Lower leg skin (tissue), 4 donors: ENCODE results near the gene ZFX. TPM values are rescaled to one million over a fixed set of nuclear protein-coding genes. Genes with fewer than 3 reads are reported as not detected.

ENCODE experiments used
- DNase-seq, 2 donors: peaks; one replicate each; pipeline ENCODE4 v3.0.0-alpha.2; 2019; ENCODE audit warnings: low spot score in 2 of 2
- H3K4me3 ChIP-seq: fragments of 200-600 bp; sonication (generic); 2 replicates; pipeline ENCODE4 v1.5.1; 2017; ENCODE audit warnings: mild to moderate bottlenecking, low read depth; ENCODE audit not compliant: poor library complexity, severe bottlenecking
- POLR2A ChIP-seq, 2 donors: fragments of 450-650 bp; IDR thresholded peaks; one replicate each; pipeline ENCODE4 v1.6.1; 2016 to 2017; ENCODE audit warnings: antibody characterized with exemption in 2 of 2, mild to moderate bottlenecking in 1 of 2, moderate library complexity in 1 of 2
- WGBS, 2 donors: methylation state at CpG; one replicate each; pipeline ENCODE4 v1.1.5; 2018; 5-methylcytosine and 5-hydroxymethylcytosine counted together
- intact Hi-C: fragments of 100-400 bp; cut with DNase I; formaldehyde crosslinking; loops from one replicate; pipeline ENCODE4 v1.15.0; 2023; ENCODE audit warnings: low total_unique reads
- total RNA-seq, 4 donors: library from RNA; depleted of rRNA; stranded (reverse); fragments of >200 nt; gene quantifications; one replicate each; pipeline ENCODE4 v1.1.0, GENCODE V29; 2016
- TF ChIP-seq, protein P1 (sequence below), 3 donors: fragments of 450-650 bp; IDR thresholded peaks; one replicate each; pipeline ENCODE4 v1.5.1; 2016; ENCODE audit warnings: antibody characterized with exemption in 3 of 3, mild to moderate bottlenecking in 3 of 3, moderate library complexity in 2 of 3

The ZFX gene
- total RNA-seq, 4 donors from 2014 or later = 29.0 to 63.4 (median 37.8) TPM

DNA sequence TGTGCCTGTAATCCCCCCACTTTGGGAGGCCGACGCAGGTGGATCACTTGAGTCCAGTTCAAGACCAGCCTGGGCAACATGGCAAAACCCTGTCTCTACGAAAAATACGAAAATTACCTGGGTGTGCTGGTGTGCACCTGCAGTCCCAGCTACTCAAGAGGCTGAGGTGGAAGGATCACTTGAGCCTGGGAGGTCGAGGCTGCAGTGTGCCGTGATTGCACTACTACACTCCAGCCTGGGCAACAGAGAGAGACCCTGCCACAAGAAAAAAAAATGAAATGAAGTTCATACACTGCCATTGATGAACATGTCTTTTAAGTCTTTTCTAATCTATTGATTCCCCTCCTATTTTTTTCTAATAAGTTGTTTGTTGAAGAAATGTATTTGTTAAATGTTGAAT lies 5.0 kb upstream of the ZFX start:
- DNase-seq = no peak
- WGBS, 2 donors = 97 to 100% methylated on average over 6 of the region's 6 CpGs
- H3K4me3 ChIP-seq = no peak overlapping the region
- intact Hi-C loops = no loop called here
- TF ChIP-seq, protein P1, sequence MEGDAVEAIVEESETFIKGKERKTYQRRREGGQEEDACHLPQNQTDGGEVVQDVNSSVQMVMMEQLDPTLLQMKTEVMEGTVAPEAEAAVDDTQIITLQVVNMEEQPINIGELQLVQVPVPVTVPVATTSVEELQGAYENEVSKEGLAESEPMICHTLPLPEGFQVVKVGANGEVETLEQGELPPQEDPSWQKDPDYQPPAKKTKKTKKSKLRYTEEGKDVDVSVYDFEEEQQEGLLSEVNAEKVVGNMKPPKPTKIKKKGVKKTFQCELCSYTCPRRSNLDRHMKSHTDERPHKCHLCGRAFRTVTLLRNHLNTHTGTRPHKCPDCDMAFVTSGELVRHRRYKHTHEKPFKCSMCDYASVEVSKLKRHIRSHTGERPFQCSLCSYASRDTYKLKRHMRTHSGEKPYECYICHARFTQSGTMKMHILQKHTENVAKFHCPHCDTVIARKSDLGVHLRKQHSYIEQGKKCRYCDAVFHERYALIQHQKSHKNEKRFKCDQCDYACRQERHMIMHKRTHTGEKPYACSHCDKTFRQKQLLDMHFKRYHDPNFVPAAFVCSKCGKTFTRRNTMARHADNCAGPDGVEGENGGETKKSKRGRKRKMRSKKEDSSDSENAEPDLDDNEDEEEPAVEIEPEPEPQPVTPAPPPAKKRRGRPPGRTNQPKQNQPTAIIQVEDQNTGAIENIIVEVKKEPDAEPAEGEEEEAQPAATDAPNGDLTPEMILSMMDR (IDR thresholded peaks at IDR 0.05) = no peak
- TF ChIP-seq POLR2A (IDR thresholded peaks at IDR 0.05) = no peak

DNA sequence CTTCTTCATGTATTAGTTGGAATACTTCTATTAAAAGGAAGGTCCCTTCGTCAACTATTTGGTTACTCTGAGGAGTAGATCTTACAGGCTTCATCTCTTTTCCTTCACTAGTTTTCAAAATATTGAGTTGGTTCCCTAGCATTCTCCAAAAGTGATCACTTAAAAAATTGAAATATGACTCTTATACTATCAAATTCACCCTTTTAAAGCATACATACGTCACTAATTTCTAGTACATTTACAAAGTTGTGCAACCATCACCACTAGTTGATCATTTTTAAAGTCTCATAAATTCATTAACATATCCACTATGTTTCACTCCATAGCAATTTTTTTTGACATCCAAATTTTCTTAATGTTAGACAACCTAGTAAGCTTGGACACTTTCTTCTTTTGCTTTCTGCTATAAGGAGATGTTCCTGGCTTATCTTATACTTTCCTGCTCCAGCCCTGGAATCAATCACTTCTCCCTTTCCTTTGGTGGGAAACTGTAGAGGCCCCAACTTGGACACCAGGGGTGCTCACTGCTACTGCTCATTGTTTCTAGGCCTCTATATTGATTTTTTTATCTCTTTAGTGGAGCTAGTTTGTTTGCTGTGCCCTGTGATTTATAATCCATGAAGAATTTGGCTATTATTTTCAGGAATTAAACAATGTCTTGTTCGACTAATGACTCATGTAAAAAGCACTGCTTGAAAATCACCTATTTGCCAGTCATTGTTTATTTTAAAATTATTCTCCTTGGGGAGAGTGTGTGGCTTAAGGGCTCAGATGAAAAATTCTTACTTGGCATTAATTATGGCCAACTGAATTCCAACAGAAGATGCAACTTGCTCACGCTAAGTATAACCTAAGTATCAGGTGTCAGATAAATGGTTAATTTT lies 4.0 kb upstream of the ZFX start:
- TF ChIP-seq, protein P1 (IDR thresholded peaks at IDR 0.05) = no peak
- TF ChIP-seq POLR2A (IDR thresholded peaks at IDR 0.05) = no peak
- 64 to 78% methylated on average over 4 of the region's 4 CpGs for WGBS, 2 donors

DNA sequence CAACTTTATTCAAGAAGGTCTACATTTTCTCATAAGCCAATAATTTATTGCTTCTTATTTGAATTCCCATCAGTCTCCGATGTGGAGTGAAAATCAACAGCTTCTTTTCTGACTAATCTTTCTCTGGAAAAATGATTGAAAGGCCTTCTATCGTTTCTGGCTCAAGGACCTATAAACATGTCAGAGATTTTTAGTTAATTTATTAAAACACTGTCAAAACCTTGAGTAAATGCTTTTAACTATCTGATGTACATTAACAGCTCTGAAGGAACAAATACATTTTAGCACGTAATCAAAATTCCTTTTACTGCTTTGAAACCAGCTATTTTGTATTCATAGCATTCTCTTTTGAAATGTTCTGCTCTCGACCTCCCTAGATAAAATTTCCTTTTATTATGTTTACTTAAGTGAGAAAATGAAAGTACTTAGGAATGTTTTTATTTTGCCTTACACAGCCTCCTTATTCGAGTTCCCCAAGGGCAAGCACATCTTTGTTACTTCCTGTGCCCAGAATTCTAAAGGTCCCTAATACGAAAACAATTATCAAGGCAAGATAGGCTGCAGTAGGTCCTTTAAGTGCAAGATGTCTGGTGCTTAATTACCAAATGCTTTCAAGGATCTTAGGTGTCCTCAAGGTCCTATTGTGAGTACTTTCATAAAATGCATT lies 3.1 kb upstream of the ZFX start:
- 7 to 25% methylated on average over 6 of the region's 6 CpGs for WGBS, 2 donors
- no peak for DNase-seq
- no peak overlapping the region for H3K4me3 ChIP-seq
- intact Hi-C loops = no loop called here
- TF ChIP-seq POLR2A (IDR thresholded peaks at IDR 0.05) = no peak
- TF ChIP-seq, protein P1 (IDR thresholded peaks at IDR 0.05) = no peak

More for the DNA sequence above, 4.0 kb upstream of the ZFX start:
- no peak overlapping the region for H3K4me3 ChIP-seq
- DNase-seq = no peak
- intact Hi-C loops = no loop called here

DNA sequence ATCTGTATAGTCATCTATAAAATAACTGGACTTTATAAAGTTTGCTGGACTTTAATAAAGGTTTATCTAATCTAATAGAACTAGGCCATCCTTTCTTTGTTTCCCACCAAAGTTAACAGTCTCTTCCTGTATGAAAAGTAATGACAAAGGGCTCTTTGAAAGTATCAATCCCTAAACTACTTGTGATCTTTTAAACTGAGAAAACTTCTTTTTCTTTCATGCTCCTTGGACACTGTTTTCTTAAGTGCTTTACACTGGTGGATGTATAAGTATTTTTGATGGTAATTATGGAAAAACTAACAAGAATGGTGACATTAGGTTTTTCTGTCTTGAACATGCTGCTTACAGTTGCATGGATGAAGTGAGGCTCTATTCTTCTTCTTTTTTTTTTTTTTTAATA lies 2.4 kb upstream of the ZFX start:
- no peak overlapping the region for H3K4me3 ChIP-seq
- no peak for TF ChIP-seq POLR2A (IDR thresholded peaks at IDR 0.05)
- TF ChIP-seq, protein P1 (IDR thresholded peaks at IDR 0.05) = no peak
- intact Hi-C loops = no loop called here
- DNase-seq = no peak

DNA sequence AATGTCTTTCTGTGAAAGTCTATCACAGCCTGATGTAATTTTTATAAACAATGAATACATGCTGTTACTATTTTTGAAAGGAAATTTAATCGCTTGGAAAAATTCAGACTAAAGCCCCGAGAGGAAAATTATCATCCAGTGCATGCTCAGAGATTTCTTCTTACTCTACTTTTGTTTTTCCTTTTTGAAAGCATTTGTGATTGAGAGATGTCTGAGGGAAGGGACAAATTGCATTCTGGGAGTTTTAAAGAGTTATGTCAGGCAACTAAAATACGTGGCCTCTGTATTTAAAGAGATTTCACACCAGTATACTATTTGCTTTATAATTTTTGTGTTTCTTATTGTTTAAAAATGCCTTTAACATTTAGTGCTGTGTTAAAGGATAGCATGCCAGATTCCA lies 1.4 kb upstream of the ZFX start:
- WGBS, 2 donors = 4 to 12% methylated on average over 3 of the region's 3 CpGs
- H3K4me3 ChIP-seq = no peak overlapping the region
- intact Hi-C loops = no loop called here
- DNase-seq = no peak
- TF ChIP-seq, protein P1 (IDR thresholded peaks at IDR 0.05) = no peak
- no peak for TF ChIP-seq POLR2A (IDR thresholded peaks at IDR 0.05)
